GM12801 (cell line): ENCODE results near the gene CEP192.

Source experiments
- TF ChIP-seq, protein P1 (sequence below): IDR thresholded peaks from one replicate; pipeline ENCODE4 v1.5.1; 2011; ENCODE audit warnings: control low read depth; ENCODE audit not compliant: insufficient read length; ENCODE audit errors: extremely low read depth

CEP192 gene

GRCh38 chr18:13061630-13062189 lies 70.5 kb downstream of the CEP192 start:
- TF ChIP-seq, protein P1, sequence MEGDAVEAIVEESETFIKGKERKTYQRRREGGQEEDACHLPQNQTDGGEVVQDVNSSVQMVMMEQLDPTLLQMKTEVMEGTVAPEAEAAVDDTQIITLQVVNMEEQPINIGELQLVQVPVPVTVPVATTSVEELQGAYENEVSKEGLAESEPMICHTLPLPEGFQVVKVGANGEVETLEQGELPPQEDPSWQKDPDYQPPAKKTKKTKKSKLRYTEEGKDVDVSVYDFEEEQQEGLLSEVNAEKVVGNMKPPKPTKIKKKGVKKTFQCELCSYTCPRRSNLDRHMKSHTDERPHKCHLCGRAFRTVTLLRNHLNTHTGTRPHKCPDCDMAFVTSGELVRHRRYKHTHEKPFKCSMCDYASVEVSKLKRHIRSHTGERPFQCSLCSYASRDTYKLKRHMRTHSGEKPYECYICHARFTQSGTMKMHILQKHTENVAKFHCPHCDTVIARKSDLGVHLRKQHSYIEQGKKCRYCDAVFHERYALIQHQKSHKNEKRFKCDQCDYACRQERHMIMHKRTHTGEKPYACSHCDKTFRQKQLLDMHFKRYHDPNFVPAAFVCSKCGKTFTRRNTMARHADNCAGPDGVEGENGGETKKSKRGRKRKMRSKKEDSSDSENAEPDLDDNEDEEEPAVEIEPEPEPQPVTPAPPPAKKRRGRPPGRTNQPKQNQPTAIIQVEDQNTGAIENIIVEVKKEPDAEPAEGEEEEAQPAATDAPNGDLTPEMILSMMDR, result no peak

GRCh38 chr18:13067124-13067523 lies 76.0 kb downstream of the CEP192 start:
- TF ChIP-seq, protein P1, result no peak

DNA sequence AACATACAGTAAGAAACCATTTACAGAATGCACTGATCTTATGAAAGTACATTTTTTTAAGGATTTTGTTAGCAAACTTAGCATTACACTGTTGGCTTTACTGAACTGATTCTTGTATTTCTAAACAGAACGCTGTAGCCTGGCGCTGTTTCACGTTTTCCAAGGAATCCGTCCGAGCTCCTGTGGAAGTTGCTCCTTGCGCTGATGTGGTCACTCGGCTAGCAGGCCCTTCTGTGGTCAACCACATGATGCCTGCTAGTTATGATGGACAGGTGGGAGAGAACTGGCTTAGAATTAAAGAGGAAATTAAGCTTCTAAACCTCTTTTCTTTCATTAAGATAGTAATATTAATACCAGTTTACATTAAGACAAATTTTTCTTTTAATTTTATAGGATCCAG lies 76.8 kb downstream of the CEP192 start:
- TF ChIP-seq, protein P1, result no peak

GRCh38 chr18:13070460-13070859 lies 79.3 kb downstream of the CEP192 start:
- TF ChIP-seq, protein P1, result no peak

- TF ChIP-seq, protein P1, result no peak
These were observed 85.7 kb downstream of the CEP192 start for GRCh38 chr18:13076886-13077285.

GRCh38 chr18:13077473-13077872 lies 86.3 kb downstream of the CEP192 start:
- TF ChIP-seq, protein P1, result no peak

DNA sequence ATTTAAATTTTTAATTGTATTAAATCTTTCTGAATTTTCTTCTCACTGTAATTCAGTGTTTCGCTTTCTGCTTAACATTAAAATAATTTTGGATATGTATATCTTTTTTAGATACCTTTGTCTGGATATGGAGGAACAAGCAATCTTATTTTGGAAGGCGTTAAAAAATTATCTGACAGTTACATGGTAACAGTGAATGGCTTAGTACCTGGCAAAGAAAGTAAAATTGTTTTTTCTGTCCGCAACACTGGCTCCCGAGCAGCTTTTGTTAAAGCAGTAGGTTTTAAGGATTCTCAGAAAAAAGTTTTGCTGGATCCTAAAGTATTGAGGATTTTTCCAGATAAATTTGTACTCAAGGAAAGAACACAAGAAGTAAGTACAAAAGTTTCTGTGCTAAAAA lies 95.7 kb downstream of the CEP192 start:
- TF ChIP-seq, protein P1, result no peak
